OCI-LY1 (cell line): ENCODE results near the gene PAFAH2.

Experiments used
- EZH2 ChIP-seq: fragments of 200-600 bp; sonication (generic), shearing (Covaris generic); IDR thresholded peaks from 2 replicates; pipeline ENCODE4 v1.8.0; 2017; ENCODE audit warnings: borderline replicate concordance, mixed run types, mild to moderate bottlenecking, antibody characterized with exemption, low read length, moderate library complexity, mixed read lengths
- TF ChIP-seq, protein P1 (sequence below): fragments of 200-600 bp; sonication (generic), shearing (Covaris generic); IDR thresholded peaks from 2 replicates; pipeline ENCODE4 v1.5.1; 2017; ENCODE audit warnings: mild to moderate bottlenecking, antibody characterized with exemption, low read length, moderate library complexity, mixed read lengths

DNA sequence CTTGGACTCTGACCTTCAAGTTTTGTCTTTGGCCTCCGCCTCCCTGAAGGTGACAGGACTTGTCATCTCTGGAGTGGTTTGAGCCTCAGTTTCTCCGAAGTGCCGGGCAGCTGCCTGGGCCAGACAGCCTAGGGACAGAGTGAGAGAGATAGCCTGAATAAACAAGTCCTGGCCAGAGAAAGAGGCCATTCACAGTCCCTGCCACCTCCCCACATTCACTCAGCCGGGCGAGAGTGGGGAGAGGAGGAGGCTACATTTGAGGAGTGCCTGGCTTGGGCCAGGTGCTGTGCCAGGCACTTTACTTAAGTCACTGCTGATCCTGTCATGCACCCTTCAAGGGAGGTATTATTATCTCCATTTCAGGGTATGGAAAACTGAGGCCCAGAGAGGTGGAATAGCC lies 27.2 kb upstream of the PAFAH2 start:
- TF ChIP-seq, protein P1, sequence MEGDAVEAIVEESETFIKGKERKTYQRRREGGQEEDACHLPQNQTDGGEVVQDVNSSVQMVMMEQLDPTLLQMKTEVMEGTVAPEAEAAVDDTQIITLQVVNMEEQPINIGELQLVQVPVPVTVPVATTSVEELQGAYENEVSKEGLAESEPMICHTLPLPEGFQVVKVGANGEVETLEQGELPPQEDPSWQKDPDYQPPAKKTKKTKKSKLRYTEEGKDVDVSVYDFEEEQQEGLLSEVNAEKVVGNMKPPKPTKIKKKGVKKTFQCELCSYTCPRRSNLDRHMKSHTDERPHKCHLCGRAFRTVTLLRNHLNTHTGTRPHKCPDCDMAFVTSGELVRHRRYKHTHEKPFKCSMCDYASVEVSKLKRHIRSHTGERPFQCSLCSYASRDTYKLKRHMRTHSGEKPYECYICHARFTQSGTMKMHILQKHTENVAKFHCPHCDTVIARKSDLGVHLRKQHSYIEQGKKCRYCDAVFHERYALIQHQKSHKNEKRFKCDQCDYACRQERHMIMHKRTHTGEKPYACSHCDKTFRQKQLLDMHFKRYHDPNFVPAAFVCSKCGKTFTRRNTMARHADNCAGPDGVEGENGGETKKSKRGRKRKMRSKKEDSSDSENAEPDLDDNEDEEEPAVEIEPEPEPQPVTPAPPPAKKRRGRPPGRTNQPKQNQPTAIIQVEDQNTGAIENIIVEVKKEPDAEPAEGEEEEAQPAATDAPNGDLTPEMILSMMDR: no peak
- TF ChIP-seq EZH2: no peak
